ENCODE data around the gene GPC2.

Gene GPC2

GRCh38 chr7:100124301-100125230 lies 52.6 kb downstream of the GPC2 start:
- no peak for DNase-seq (ENCODE audit: low read depth)
- TF ChIP-seq, protein P1, sequence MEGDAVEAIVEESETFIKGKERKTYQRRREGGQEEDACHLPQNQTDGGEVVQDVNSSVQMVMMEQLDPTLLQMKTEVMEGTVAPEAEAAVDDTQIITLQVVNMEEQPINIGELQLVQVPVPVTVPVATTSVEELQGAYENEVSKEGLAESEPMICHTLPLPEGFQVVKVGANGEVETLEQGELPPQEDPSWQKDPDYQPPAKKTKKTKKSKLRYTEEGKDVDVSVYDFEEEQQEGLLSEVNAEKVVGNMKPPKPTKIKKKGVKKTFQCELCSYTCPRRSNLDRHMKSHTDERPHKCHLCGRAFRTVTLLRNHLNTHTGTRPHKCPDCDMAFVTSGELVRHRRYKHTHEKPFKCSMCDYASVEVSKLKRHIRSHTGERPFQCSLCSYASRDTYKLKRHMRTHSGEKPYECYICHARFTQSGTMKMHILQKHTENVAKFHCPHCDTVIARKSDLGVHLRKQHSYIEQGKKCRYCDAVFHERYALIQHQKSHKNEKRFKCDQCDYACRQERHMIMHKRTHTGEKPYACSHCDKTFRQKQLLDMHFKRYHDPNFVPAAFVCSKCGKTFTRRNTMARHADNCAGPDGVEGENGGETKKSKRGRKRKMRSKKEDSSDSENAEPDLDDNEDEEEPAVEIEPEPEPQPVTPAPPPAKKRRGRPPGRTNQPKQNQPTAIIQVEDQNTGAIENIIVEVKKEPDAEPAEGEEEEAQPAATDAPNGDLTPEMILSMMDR (IDR thresholded peaks at IDR 0.05; ENCODE audit: control insufficient read depth, extremely low read depth, insufficient read depth) = no peak
- no peak overlapping the region for H3K4me3 ChIP-seq (ENCODE audit: low read depth, low read length)

DNA sequence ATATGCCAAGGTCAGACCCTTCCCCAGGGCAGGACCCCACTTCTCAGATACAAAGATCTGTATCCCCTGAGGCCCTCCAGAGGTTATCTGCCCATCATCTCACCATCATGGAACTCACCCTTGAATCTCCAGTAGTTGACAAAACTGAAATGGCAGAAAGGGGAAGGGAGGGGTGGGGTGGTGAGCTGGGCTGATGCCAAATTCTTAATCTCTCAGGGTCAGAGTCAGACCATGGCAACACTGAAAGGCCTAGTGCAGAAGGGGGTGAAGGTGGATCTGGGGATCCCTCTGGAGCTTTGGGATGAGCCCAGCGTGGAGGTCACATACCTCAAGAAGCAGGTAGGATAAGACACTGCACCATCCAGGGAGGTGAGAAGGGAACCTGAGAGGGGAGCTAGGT lies 54.6 kb downstream of the GPC2 start:
- TF ChIP-seq, protein P1 (IDR thresholded peaks at IDR 0.05; ENCODE audit: control insufficient read depth, extremely low read depth, insufficient read depth) = no peak
- DNase-seq (ENCODE audit: low read depth) = no peak

DNA sequence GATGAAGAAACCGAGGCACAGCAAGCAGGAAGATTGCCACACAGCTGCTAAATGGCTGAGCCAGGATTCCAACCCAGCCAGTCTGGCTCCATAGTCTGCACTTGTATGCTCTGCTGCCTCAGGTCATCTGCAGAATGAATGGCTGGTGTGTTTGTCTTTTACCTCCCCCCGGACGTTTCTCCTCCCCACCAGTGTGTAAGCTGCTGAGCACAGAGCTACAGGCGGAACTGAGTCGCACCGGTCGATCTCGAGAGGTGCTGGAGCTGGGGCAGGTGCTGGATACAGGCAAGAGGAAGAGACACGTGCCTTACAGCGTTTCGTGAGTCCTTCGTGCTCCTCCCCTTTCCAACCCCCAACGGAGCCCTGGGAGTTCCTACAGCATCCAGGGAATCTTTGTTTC lies 55.1 kb downstream of the GPC2 start:
- H3K4me3 ChIP-seq (ENCODE audit: low read depth, low read length) = no peak overlapping the region
- DNase-seq (ENCODE audit: low read depth) = no peak
- TF ChIP-seq, protein P1 (IDR thresholded peaks at IDR 0.05; ENCODE audit: control insufficient read depth, extremely low read depth, insufficient read depth) = no peak

More for the DNA sequence above, 54.6 kb downstream of the GPC2 start:
- no peak overlapping the region for H3K4me3 ChIP-seq (ENCODE audit: low read depth, low read length)

- TF ChIP-seq, protein P1 (IDR thresholded peaks at IDR 0.05; ENCODE audit: control insufficient read depth, extremely low read depth, insufficient read depth) = no peak
- no peak overlapping the region for H3K4me3 ChIP-seq (ENCODE audit: low read depth, low read length)
- no peak for DNase-seq (ENCODE audit: low read depth)
These were observed 56.5 kb downstream of the GPC2 start for GRCh38 chr7:100120733-100121036.

DNA sequence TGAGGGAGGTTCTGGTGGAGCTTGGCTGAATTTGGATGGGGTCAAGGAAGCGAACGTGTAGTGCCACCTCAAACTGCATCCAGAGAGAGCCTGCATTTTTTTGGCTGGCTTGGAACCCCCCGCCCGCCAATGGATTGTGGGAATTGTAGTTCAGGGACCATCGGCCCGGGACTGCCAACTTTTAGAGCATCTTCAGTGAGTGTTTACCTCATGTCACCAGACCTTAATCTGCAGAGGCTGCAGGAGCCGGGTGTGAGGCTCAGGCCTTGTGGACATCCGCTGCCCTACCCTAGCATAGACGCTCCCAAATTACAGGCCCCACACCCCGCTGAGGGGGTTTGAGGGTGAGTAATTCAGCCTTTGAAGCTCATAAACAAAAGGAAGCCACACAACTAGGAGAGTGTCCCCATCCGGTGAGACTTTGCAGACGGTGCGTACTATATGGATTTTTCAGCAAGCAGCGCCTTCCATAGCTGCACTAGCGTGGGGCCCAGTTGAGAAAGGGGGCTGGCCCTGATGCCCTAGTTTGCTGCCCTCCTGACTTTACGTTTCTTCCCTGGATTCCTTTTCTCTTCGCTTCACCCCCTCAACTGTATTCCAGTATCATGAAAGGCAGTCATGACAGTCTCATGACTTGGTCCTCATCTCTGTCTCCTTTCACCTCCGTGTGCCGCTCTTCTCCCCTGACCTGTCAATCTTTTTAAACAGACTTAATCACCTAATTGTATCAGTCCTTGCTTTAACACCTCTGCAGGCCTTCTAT lies 57.0 kb downstream of the GPC2 start:
- TF ChIP-seq, protein P1 (IDR thresholded peaks at IDR 0.05; ENCODE audit: control insufficient read depth, extremely low read depth, insufficient read depth) = no peak
- no peak for DNase-seq (ENCODE audit: low read depth)
- peak overlapping the region; percentile 89 for H3K4me3 ChIP-seq (ENCODE audit: low read depth, low read length)
